Uterus (tissue), 2 donors: ENCODE results near the gene ZNF516.

Experiments used
- POLR2A ChIP-seq, 2 donors: fragments of 450-650 bp; IDR thresholded peaks; one replicate each; pipeline ENCODE4 v1.6.1; 2016; ENCODE audit warnings: antibody characterized with exemption in 2 of 2, mild to moderate bottlenecking in 1 of 2, moderate library complexity in 1 of 2
- TF ChIP-seq, protein P1 (sequence below), 4 experiments: fragments of 200-600 bp in 2 of 4; fragments of 450-650 bp in 2 of 4; sonication (generic) in 2 of 4; IDR thresholded peaks; one replicate each; pipeline ENCODE4 v1.5.1; 2016 to 2019; ENCODE audit warnings: antibody characterized with exemption in 4 of 4, mild to moderate bottlenecking in 2 of 4, moderate library complexity in 1 of 4

DNA sequence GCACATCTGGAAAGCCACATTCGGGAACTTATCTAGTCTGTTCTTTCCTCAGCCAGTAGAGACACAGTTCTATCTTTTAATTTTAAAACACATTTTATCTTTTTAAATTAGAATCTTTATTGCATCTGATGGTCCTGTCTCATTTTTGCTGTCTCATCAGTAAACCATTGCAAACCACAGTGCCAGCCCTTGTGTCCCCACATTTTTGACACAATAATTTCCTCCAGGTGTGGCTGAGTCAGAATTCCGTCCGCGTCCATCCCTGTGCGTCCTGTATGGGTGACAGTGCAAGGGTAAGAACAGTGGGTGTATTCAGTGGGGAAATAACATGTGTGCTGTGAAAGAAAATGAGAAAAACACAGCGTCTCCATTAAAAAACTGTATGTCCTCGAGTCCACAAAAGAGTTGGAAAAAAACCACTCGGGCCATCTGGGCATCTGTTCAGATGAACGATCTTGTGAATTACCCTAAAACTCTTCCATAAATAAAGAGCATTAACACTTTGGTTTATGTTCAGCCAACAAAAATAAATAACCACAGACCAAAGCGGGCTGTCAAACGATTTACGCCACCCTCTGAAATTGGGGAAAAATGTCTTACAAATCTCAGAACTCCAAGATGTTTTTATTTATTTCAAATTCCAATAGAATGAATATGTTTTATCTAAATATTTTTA lies 137.3 kb downstream of the ZNF516 start:
- TF ChIP-seq, protein P1, sequence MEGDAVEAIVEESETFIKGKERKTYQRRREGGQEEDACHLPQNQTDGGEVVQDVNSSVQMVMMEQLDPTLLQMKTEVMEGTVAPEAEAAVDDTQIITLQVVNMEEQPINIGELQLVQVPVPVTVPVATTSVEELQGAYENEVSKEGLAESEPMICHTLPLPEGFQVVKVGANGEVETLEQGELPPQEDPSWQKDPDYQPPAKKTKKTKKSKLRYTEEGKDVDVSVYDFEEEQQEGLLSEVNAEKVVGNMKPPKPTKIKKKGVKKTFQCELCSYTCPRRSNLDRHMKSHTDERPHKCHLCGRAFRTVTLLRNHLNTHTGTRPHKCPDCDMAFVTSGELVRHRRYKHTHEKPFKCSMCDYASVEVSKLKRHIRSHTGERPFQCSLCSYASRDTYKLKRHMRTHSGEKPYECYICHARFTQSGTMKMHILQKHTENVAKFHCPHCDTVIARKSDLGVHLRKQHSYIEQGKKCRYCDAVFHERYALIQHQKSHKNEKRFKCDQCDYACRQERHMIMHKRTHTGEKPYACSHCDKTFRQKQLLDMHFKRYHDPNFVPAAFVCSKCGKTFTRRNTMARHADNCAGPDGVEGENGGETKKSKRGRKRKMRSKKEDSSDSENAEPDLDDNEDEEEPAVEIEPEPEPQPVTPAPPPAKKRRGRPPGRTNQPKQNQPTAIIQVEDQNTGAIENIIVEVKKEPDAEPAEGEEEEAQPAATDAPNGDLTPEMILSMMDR (IDR thresholded peaks at IDR 0.05): no peak
- TF ChIP-seq POLR2A (IDR thresholded peaks at IDR 0.05): no peak
